Muscle layer of duodenum (tissue), 2 donors: ENCODE data around the gene PPP2R5D.

Experiments
- H3K27ac ChIP-seq: one replicate; pipeline ENCODE4 v1.7.0; 2013; ENCODE audit warnings: mild to moderate bottlenecking, low read length
- H3K27me3 ChIP-seq: one replicate; pipeline ENCODE4 v1.7.0; 2013; ENCODE audit warnings: low read depth, mild to moderate bottlenecking, control low read depth, low read length
- H3K36me3 ChIP-seq, 2 donors: one replicate each; pipeline ENCODE4 v1.7.0; 2013; ENCODE audit warnings: low read length in 2 of 2, control low read depth in 1 of 2, mild to moderate bottlenecking in 1 of 2; ENCODE audit not compliant: insufficient read depth in 2 of 2, control insufficient read depth in 1 of 2
- H3K4me1 ChIP-seq, 2 donors: one replicate each; pipeline ENCODE4 v1.7.0; 2013; ENCODE audit warnings: low read length in 2 of 2, mild to moderate bottlenecking in 2 of 2, control low read depth in 1 of 2, moderate library complexity in 1 of 2; ENCODE audit not compliant: insufficient read depth in 2 of 2, control insufficient read depth in 1 of 2
- H3K4me3 ChIP-seq, 2 donors: one replicate each; pipeline ENCODE4 v1.7.0; 2013; ENCODE audit warnings: low read length in 2 of 2, low read depth in 1 of 2, mild to moderate bottlenecking in 1 of 2
- H3K9me3 ChIP-seq, 2 donors: one replicate each; pipeline ENCODE4 v1.7.0; 2013; ENCODE audit warnings: low read length in 2 of 2, control low read depth in 1 of 2, mild to moderate bottlenecking in 1 of 2; ENCODE audit not compliant: control insufficient read depth in 1 of 2
- donor health status: healthy.

Gene PPP2R5D

GRCh38 chr6:42963855-42964605 lies 20.3 kb upstream of the PPP2R5D start:
- H3K4me3 ChIP-seq = no peak overlapping the region
- H3K4me1 ChIP-seq = peaks cover 4 to 15% of the 10 kb centered on the region in 2 donors
- no peaks in the 10 kb centered on the region for H3K9me3 ChIP-seq
- H3K27ac ChIP-seq = no peak overlapping the region
- H3K27me3 ChIP-seq = no peaks in the 10 kb centered on the region
- peaks cover 13 to 56% of the 10 kb centered on the region in 2 donors for H3K36me3 ChIP-seq

- Histone ChIP-seq H3K27ac (no peak overlapping the region), H3K4me3 (no peak overlapping the region), H3K36me3 (peaks cover 18 to 69% of the 10 kb centered on the region in 2 donors), H3K27me3 (no peaks in the 10 kb centered on the region), H3K4me1 (no peaks in the 10 kb centered on the region), H3K9me3 (no peaks in the 10 kb centered on the region)
Measured at GRCh38 chr6:42966571-42966970, 17.8 kb upstream of the PPP2R5D start.

GRCh38 chr6:42967228-42967627 lies 17.1 kb upstream of the PPP2R5D start:
- Histone ChIP-seq H3K4me1 (no peaks in the 10 kb centered on the region), H3K4me3 (no peak overlapping the region), H3K27me3 (no peaks in the 10 kb centered on the region), H3K36me3 (peaks cover 18 to 68% of the 10 kb centered on the region in 2 donors), H3K9me3 (no peaks in the 10 kb centered on the region), H3K27ac (no peak overlapping the region)

- no peak overlapping the region for H3K4me3 ChIP-seq
- H3K4me1 ChIP-seq = no peaks in the 10 kb centered on the region
- no peaks in the 10 kb centered on the region for H3K9me3 ChIP-seq
- peaks cover 18 to 61% of the 10 kb centered on the region in 2 donors for H3K36me3 ChIP-seq
- H3K27me3 ChIP-seq = no peaks in the 10 kb centered on the region
- no peak overlapping the region for H3K27ac ChIP-seq
Measured at GRCh38 chr6:42968126-42968701, 16.2 kb upstream of the PPP2R5D start.

GRCh38 chr6:42968783-42969182 lies 15.6 kb upstream of the PPP2R5D start:
- Histone ChIP-seq H3K4me1 (no peaks in the 10 kb centered on the region), H3K9me3 (no peaks in the 10 kb centered on the region), H3K27ac (no peak overlapping the region), H3K36me3 (peaks cover 18 to 66% of the 10 kb centered on the region in 2 donors), H3K4me3 (no peak overlapping the region), H3K27me3 (no peaks in the 10 kb centered on the region)

GRCh38 chr6:42969431-42969830 lies 14.9 kb upstream of the PPP2R5D start:
- no peak overlapping the region for H3K27ac ChIP-seq
- no peaks in the 10 kb centered on the region for H3K27me3 ChIP-seq
- no peaks in the 10 kb centered on the region for H3K4me1 ChIP-seq
- H3K9me3 ChIP-seq = no peaks in the 10 kb centered on the region
- peaks cover 17 to 64% of the 10 kb centered on the region in 2 donors for H3K36me3 ChIP-seq
- H3K4me3 ChIP-seq = no peak overlapping the region

GRCh38 chr6:42969934-42970333 lies 14.4 kb upstream of the PPP2R5D start:
- no peak overlapping the region for H3K4me3 ChIP-seq
- H3K36me3 ChIP-seq = peaks cover 12 to 59% of the 10 kb centered on the region in 2 donors
- no peaks in the 10 kb centered on the region for H3K9me3 ChIP-seq
- H3K4me1 ChIP-seq = no peaks in the 10 kb centered on the region
- H3K27ac ChIP-seq = no peak overlapping the region
- no peaks in the 10 kb centered on the region for H3K27me3 ChIP-seq

GRCh38 chr6:42970871-42971612 lies 13.3 kb upstream of the PPP2R5D start:
- H3K9me3 ChIP-seq = no peaks in the 10 kb centered on the region
- no peak overlapping the region for H3K27ac ChIP-seq
- H3K36me3 ChIP-seq = peaks cover 11 to 48% of the 10 kb centered on the region in 2 donors
- H3K4me1 ChIP-seq = no peaks in the 10 kb centered on the region
- H3K27me3 ChIP-seq = no peaks in the 10 kb centered on the region
- no peak overlapping the region for H3K4me3 ChIP-seq

- H3K9me3 ChIP-seq = no peaks in the 10 kb centered on the region
- peaks cover 11 to 40% of the 10 kb centered on the region in 2 donors for H3K36me3 ChIP-seq
- H3K4me1 ChIP-seq = peaks cover under 1 to 4% of the 10 kb centered on the region in 2 donors
- H3K27ac ChIP-seq = no peak overlapping the region
- no peaks in the 10 kb centered on the region for H3K27me3 ChIP-seq
- no peak overlapping the region for H3K4me3 ChIP-seq
Measured at GRCh38 chr6:42971746-42972327, 12.5 kb upstream of the PPP2R5D start.

- H3K9me3 ChIP-seq = no peaks in the 10 kb centered on the region
- H3K4me1 ChIP-seq = peaks cover 4 to 17% of the 10 kb centered on the region in 2 donors
- H3K27ac ChIP-seq = no peak overlapping the region
- H3K4me3 ChIP-seq = no peak overlapping the region
- H3K36me3 ChIP-seq = peaks cover 6 to 23% of the 10 kb centered on the region in 2 donors
- no peaks in the 10 kb centered on the region for H3K27me3 ChIP-seq
Measured at GRCh38 chr6:42973926-42974325, 10.4 kb upstream of the PPP2R5D start.

GRCh38 chr6:42974919-42975505 lies 9.4 kb upstream of the PPP2R5D start:
- H3K27me3 ChIP-seq = no peaks in the 10 kb centered on the region

More at GRCh38 chr6:42974919-42975505, 9.4 kb upstream of the PPP2R5D start:
- H3K9me3 ChIP-seq = no peaks in the 10 kb centered on the region
- no peak overlapping the region for H3K4me3 ChIP-seq
- peaks cover 2 to 12% of the 10 kb centered on the region in 2 donors for H3K36me3 ChIP-seq
- no peak overlapping the region for H3K27ac ChIP-seq
- peaks cover 11 to 22% of the 10 kb centered on the region in 2 donors for H3K4me1 ChIP-seq
